Measurements from ENCODE around the gene CCDC146. TPM values are rescaled to one million over a fixed set of nuclear protein-coding genes. Genes with fewer than 3 reads are reported as not detected.

CCDC146 gene
- total RNA-seq, 4 donors from 2014 or later = 35.9 to 51.3 (median 44.3) TPM

- H3K4me1 ChIP-seq = peaks cover 0 to 5% of the 10 kb centered on the region in 2 donors
- no peak overlapping the region for H3K27ac ChIP-seq
- no peaks in the 10 kb centered on the region for H3K36me3 ChIP-seq
- no peaks in the 10 kb centered on the region for H3K9me3 ChIP-seq
- 92 to 95% methylated on average over 2 of the region's 2 CpGs for WGBS, 2 donors
- H3K27me3 ChIP-seq = no peaks in the 10 kb centered on the region
- no peak overlapping the region for H3K4me3 ChIP-seq (replicated peaks in 1 of 3)
- no peak for TF ChIP-seq POLR2A (IDR thresholded peaks at IDR 0.05)
- TF ChIP-seq CTCF (IDR thresholded peaks at IDR 0.05) = no peak
- intact Hi-C loops (cut with DNase I) = no loop called here
- DNase-seq = no peak
Observed at GRCh38 chr7:77200542-77200941, 78.1 kb downstream of the CCDC146 start.

GRCh38 chr7:77202481-77202976 is 80.1 kb downstream of the CCDC146 start:
- no peak for DNase-seq
- H3K27ac ChIP-seq = no peak overlapping the region
- H3K4me1 ChIP-seq = peaks cover 0 to 5% of the 10 kb centered on the region in 2 donors
- intact Hi-C loops (cut with DNase I) = no loop called here
- 89 to 92% methylated on average over 4 of the region's 4 CpGs for WGBS, 2 donors
- TF ChIP-seq CTCF (IDR thresholded peaks at IDR 0.05) (no peak), POLR2A (IDR thresholded peaks at IDR 0.05) (no peak)
- H3K4me3 ChIP-seq (replicated peaks in 1 of 3) = no peak overlapping the region
- no peaks in the 10 kb centered on the region for H3K9me3 ChIP-seq
- H3K27me3 ChIP-seq = no peaks in the 10 kb centered on the region
- no peaks in the 10 kb centered on the region for H3K36me3 ChIP-seq

DNA sequence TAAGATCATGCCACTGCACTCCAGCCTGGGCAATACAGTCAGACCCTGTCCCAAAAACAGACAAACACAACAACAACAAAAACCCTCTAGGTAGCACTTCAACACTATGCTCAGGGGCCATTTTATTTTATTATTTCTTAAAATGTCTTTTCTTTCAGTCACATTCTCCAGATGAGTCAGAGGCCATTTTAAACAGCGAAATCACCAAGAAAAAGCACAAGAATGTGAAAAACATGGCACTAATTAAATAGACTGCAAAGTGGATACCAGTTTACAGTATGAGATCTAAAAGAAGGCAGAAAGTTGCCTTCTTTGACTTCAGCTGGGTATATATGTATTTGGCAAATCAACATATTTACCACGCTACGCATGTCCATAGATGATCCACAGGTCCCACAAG is 83.3 kb downstream of the CCDC146 start:
- no peak for DNase-seq
- Histone ChIP-seq H3K36me3 (no peaks in the 10 kb centered on the region), H3K27me3 (no peaks in the 10 kb centered on the region), H3K4me3 (replicated peaks in 1 of 3) (no peak overlapping the region), H3K4me1 (no peaks in the 10 kb centered on the region), H3K9me3 (no peaks in the 10 kb centered on the region), H3K27ac (no peak overlapping the region)
- TF ChIP-seq POLR2A (IDR thresholded peaks at IDR 0.05) = no peak
- TF ChIP-seq CTCF (IDR thresholded peaks at IDR 0.05) = no peak
- WGBS, 2 donors = 97 to 98% methylated on average over 3 of the region's 3 CpGs
- intact Hi-C loops (cut with DNase I) = no loop called here

DNA sequence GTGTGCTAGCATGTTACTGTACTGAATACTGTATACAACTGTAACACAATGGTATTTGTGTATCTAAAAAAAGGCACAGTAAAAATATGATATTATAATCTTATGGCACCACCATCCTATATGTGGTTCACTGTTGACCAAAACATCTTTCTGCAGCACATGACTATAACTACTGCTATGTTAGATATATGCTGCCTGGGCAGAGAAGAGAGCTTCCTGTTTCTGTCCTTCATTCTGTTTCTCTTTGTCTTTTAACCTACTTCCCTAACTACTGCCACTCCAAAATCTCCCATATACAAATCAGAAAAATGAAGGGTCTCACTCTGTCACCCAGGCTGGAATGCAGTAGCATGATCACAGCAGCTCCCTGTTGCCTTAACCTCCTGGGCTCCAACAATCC is 86.0 kb downstream of the CCDC146 start:
- Histone ChIP-seq H3K27me3 (no peaks in the 10 kb centered on the region), H3K9me3 (no peaks in the 10 kb centered on the region), H3K4me1 (no peaks in the 10 kb centered on the region), H3K4me3 (replicated peaks in 1 of 3) (no peak overlapping the region), H3K36me3 (no peaks in the 10 kb centered on the region), H3K27ac (no peak overlapping the region)
- no peak for TF ChIP-seq CTCF (IDR thresholded peaks at IDR 0.05)
- no peak for TF ChIP-seq POLR2A (IDR thresholded peaks at IDR 0.05)
- intact Hi-C loops (cut with DNase I) = no loop called here
- DNase-seq = no peak

DNA sequence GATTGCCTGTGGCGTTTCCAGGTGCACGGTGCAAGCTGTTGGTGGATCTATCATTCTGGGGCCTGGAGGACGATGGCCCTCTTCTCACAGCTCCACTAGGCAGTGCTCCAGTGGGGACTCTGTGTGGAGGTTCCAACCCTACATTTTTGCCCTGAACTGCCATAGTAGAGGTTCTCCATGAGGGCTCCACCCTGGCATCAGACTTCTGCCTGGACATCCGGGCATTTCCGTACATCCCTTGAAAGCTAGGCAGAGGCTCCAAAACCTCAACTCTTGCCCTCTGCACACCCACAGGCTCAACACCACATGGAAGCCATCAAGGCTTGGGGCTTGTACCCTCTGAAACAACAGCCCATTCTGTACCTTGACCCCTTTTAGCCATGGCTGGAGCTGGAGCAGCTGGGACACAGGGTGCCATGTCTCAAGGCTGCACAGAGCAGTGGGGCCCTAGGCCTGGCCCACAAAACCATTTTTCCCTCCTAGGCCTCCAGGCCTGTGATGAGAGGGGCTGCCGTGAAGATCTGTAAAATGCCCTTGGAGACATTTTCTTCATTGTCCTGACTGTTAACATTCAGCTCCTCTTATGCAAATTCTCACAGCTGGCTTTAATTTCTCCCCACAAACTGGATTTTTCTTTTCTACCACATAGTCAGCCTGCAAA is 87.2 kb downstream of the CCDC146 start:
- H3K4me1 ChIP-seq = no peaks in the 10 kb centered on the region
- H3K36me3 ChIP-seq = no peaks in the 10 kb centered on the region
- DNase-seq = no peak
- no peaks in the 10 kb centered on the region for H3K27me3 ChIP-seq
- H3K27ac ChIP-seq = no peak overlapping the region
- 95% methylated on average over 5 to 6 of the region's 6 CpGs for WGBS, 2 donors
- H3K9me3 ChIP-seq = no peaks in the 10 kb centered on the region
- intact Hi-C loops (cut with DNase I) = no loop called here
- no peak overlapping the region for H3K4me3 ChIP-seq (replicated peaks in 1 of 3)
- no peak for TF ChIP-seq CTCF (IDR thresholded peaks at IDR 0.05)
- TF ChIP-seq POLR2A (IDR thresholded peaks at IDR 0.05) = no peak
